Astrocyte (in vitro differentiated cells and primary cell): Measurements from ENCODE around the gene C1QL2.

Experiments
- CTCF ChIP-seq: IDR thresholded peaks from 2 replicates; pipeline ENCODE4 v1.5.1; 2011; ENCODE audit warnings: low read depth, mild to moderate bottlenecking, inconsistent platforms, low read length, moderate library complexity; ENCODE audit not compliant: insufficient read depth
- EZH2 ChIP-seq: IDR thresholded peaks from 2 replicates; pipeline ENCODE4 v1.6.1; 2012; ENCODE audit warnings: mild to moderate bottlenecking, low read length, inconsistent platforms; ENCODE audit not compliant: insufficient read depth

- TF ChIP-seq CTCF, result no peak
- TF ChIP-seq EZH2, result no peak
These were observed 22.8 kb upstream of the C1QL2 start for GRCh38 chr2:119181391-119181790.
